HG03432 (cell line): ENCODE data around the gene ARSB.
"Not testable (repeated sequence)": the region's sequence is repeated elsewhere in the genome, so short reads cannot be mapped to it uniquely, and the experiment has no call there.

Experiments used
- ATAC-seq: cut with Tn5 transposase; IDR thresholded peaks from one replicate; pipeline ENCODE4 v1.9.1; 2021; ENCODE audit warnings: mild to moderate bottlenecking, moderate library complexity; ENCODE audit not compliant: unreplicated experiment

The ARSB gene

DNA sequence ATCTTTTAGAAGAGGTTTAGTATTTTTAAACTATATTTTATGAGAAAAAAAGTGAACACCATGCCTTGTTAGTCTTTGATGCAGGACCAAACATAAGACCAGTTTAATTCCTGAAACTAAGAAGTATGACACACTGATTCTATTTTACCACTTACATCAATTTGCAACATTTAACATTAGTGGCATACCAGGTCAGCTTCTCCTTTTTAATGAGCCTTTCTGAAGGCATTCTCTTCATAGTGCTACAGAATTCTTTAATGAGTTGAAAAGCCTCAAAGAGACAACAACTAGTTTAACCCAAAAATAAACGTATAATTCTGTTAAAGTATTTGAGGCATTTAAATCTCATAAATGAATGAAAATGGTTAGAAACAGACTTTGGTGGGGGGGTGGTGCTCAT, 28.2 kb downstream of the ARSB start:
- no peak for ATAC-seq

DNA sequence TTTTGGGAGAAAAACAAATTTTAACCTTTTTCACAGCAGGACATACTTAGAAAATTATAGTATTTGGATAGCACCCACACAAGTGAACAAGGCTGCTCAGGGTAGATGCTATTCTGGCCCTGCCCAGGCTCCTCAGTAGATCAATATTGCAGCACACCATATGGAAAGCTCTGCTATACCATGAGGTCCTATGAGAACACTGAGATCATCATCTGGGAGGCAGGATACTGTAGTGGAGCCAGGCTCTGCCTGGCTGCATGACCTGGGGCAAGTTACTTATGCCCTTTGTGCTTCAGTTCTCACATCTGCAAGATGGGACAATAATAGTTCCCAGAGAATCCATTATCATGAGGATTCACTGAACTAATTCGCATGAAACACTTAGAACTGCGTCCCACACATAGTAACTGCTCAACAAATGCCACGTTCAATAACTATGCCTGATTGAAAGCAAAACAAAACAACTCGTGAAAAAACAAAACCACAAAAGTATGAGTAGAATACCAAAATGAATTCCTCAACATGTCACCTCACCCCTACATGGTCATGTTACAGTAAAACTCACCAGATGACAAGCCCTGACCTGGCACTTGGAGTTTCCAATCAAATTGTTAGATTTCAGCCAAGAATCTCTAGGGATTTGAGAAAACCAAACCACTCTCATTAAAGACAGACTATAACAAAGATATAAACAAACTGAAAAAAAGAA, 31.9 kb downstream of the ARSB start:
- no peak for ATAC-seq

DNA sequence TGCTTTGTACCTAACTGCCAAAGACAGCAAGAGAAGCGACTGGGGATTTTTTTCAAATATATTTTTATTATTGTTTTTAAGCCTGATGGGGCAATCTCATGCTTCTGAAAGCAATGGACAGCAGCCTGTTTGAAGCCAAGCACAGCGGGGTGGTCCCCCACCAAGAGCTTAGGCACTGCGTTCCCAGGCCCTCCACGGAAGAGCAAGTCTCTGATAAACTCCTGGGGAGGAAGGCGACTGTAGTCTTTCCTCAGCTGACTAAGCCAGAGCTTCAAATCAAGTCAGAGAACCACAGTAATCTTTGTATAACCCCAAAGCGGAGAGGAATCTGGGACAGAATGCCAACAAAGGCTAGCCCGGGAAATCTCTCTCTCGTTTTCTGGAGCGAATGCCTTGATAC, 54.4 kb downstream of the ARSB start:
- ATAC-seq: no peak

DNA sequence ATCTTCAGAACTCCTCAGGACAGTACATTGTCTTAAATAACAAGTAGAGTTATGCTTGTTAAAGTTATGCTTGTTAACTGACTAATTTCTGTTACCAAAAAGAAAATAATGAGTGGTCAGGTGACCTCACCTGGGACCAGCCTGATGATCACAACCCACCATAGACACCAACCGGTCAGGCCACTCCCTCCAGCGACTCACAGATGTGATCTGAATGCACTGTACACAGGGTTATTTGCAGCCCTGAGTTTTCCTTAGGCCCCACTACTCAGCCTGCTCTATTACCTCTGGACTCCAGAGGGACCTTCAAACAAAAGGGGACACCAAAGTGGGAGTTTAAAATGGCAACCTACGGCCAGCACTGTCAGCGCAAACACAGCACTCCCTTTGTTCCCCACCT, 55.3 kb downstream of the ARSB start:
- ATAC-seq: no peak

DNA sequence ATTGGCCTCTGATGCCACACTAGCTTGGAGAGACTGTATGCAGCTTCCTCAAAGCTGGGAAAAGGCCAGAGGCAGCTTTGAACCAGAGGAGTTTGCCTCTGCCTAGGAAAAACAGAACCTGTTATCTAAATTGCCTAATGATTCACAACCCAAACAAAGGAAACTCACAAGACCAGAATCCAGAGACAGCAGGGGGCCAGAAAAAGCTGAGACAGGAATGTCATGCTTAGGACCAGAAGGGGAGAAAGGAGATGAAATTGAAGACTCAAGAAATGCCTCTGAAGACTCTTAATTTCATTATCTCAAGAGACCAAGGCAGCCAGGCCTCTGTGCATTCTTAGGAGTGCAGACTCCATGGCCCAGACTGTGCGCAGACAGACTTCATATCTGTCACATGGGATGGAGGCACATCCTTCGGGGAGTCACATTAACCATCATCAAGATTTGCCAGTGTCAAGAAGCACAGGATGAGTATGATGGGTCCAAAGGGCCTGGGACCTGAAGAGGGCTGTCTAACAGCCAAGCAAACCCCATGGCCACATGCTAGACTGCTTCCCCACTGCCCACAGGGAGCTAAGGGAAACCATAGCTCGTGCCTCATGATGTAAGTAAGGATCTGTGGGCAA, 57.3 kb downstream of the ARSB start:
- ATAC-seq: no peak

DNA sequence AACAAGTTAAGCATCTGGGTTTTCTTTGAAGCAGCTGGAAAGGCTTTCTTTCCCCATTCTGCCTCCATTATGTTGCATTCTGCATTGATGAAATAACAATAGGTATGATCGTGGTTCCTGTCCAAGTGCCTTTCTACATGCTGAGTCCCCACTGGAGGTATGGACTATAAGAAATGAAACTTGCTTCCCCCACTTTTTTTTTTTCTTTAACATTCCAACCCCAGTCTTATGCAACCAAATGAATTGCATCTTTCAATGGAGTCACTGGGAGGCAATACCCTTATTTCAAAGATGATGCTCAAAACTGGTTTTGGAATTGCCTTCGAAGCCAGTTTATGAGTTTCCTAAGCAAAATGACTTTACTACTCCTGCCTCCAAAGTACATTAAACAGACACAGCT, 58.9 kb downstream of the ARSB start:
- no peak for ATAC-seq

DNA sequence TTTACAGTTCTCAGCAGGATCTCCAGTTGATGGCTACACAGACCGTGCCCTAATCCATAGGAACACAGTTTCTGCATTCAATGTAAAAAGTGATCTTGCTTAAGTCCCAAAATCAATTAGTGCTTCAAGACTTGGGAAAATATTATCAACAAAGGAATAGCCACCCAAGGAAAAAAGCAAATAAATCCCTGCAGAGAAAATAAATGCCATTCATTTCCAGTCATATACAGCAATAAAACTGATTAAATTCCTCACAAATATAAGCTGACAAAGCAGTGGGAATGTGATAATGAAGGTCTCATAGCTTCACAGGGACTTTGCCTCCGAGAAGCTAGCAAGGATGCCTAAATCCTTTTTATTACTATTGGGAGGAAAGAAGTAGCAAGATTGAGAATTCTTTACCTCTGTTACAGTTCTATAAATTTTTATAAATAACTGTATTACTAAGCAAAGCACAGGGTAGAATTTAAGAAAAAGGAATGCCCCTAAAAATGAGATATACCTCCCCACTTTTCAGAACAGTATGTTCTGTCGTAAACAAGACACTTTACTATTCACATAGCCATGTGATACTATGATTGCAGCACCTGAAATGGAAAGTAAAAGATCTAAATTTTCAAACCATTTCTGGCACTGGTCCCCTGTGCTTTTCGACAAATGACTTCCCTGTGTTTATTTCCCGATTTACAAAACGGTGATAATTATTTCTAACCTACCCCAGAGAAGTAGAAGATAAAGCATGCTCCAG, 59.8 kb downstream of the ARSB start:
- no peak for ATAC-seq

DNA sequence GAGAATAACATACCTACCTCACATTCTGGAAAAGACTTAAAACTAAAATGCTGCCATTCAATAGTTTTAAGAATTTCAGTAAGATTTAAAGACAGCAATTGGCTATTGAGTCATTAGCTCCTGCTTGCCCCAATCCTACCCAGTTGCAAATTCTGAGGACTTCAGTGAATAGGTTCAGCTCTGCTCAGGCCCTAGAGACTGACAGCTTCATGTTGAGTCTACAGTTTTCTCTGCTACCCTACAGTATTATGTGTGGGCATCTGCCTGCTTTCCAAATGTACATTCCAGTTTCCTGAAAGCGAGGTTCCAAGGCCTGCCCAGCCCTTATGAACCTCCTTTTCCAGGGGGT, 61.5 kb downstream of the ARSB start:
- ATAC-seq: no peak

DNA sequence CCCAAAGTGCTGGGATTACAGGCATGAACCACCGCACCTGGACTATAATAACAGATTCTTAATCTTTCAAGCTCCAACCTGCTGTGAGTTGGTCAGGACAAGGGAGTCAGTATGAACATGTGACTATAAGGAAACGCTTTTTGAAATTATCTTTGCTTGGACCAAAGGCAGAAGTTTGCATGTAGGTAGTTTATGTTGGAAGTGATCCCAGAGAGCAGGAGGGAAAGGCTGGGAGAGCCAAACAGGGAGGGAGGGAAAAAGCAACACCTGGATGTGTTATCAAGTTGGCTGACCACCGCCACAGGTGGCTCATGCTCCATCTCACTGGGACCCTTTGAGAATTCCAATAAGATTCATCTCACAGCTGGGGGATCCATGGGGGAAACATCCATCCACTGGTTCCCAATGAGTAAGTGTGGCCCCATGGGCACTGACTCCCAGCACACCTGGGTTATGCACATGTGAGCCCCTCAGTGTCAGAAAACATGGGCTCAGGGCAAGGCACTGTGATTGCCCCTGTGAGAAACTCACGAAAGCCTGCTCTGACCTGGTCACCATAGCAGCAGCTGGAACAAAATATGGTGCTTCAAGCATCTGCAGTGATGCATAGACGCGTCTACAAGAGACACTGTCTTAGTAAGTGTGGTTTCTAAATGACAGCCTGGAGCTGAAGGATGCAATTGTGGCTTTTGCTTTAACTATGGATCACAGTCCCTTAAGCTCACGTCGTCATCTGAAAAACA, 62.1 kb downstream of the ARSB start:
- peak; percentile 77 for ATAC-seq

DNA sequence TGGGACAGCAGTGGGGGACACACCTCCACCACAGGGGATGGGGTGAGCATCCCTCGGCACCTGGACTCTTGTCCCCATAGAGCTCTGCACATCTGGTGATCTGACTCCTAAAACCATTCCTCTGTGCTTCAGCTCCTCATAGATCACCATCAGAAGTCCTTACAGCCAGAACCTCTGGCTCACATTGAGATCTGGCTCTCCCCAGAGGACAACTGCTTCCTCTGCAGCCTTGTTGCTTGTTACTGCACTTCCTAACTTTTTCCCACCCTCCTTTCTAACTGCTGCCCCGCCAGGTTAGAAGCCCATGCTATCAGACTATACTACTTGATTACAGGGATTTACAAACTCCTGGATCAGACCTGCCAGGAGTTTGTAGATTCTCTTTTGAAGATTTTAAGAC, 64.5 kb downstream of the ARSB start:
- ATAC-seq: no peak

DNA sequence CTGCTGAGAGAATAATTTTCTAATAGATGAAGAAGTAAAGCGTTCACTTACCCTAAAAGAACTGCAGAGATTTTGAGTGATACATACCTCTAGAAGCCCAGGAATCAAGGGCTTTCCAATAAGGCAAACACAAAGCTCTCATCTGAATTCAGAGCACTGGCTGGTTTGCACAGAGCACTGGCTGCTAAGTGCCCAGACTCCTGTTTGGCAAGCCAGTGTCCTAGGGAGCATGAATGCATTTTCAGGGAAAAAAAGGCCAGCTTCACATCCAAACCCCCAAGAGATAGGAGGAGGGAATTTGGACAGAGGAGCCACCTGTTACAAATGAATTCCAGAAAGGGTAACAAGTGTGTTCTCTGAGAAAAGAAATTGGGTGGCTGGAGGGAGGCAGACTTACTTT, 65.3 kb downstream of the ARSB start:
- ATAC-seq: no peak

DNA sequence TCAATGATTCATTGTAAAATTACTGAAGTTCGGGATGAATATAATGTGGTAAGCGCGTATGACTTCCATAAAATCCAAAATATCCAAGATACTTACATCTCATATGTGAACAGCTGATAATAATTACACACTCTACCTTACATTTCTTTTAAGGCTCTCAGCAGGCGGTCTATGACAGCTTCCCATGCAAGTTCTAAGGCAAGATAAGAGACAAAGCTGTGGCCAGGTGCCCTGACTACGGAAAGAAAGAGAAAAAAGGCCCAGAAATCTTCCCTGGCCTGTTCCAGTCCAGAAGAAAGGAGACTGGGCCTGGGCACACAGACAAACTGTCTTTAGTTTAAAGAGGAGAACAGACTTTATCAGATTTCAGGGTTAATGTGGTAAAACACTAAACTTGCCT, 69.1 kb downstream of the ARSB start:
- ATAC-seq: no peak

DNA sequence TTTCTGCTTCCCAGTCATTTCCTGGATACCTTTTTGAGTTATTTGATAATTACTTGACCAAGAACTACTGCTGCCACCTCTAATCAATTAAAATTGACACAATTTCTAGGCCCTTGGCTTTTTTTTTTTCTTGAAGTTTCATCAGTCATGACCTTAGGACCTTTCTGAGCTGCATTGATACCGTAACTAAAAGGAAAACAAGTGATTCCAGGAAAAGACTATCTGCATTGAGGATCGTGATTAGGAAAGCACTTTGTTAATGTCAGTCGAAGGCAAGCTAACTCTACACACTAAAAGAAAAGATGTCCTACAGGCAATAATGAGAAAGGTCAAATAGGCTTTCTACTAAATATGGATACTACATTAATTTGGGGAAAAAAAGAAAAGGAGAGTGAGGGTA, 69.9 kb downstream of the ARSB start:
- no peak for ATAC-seq

DNA sequence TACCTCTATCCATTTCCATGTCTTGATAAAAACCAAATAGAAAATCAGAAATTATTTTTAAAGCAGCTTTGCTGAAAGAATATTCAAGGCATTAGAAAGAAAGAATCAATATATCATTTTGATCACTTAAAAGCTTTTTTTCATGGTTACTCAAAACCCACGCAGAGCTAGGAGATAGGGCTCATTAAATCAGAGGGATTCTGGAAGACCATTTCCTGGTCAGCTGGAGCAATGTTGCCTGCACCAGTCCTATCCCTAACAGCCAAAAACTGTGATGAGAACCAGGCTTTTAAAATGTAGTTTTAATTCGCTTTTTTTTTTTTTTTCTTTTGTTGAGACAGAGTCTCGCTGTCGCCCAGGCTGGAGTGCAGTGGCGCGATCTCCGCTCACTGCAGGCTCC, 72.3 kb downstream of the ARSB start:
- ATAC-seq: no peak

DNA sequence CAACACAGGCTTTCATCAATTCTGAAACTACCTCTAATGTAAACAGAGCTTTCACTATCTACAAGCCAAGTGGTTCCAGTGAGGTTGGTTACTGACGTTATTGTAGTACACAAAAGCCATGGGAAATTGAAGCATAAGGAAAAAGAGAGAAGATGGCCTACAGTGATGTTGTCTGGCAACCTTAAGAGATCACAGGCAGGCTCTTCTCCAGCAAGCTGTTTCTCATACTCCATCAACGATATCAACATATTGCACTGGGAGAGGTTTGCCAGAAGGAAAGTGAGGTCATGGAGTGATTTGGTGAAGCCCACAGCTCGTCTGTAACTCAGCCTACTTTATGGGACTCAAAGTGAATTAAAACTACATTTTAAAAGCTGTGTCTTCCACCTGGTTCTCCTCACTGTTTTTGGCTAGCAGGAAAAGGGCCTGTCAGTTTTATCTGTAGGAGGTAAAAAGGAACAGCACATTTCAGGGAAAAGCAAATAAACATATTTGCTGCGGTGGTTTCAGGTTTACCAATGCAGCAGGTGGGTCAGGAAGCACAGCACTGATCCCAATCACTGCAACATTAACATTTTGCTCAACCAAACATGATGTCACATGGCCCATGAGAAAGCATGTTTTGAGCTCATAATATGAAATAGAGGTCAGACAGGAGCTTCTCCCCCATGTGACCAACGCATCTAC, 72.9 kb downstream of the ARSB start:
- ATAC-seq: no peak

DNA sequence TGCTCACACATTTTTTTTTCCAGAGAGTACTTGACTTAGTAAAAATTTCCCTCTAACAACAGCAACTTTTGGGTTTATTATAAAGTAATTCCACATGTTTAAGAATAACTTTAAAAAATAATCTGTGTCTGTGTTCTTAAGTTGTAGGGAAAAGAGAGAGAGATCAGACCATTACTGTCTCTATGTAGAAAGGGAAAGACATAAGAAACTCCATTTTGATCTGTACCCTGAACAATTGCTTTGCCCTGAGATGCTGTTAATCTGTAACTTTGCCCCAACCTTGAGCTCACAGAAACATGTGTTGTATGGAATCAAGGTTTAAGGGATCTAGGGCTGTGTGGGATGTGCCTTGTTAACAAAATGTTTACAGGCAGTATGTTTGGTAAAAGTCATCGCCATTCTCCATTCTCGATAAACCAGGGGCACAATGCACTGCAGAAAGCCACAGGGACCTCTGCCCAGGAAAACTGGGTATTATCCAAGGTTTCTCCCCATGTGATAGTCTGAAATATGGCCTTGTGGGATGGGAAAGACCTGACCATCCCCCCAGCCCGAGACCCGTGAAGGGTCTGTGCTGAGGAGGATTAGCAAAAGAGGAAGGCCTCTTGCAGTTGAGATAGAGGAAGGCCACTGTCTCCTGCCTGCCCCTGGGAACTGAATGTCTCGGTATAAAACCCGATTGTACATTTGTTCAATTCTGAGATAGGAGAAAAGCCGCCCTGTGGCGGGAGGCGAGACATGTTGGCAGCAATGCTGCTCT, 75.7 kb downstream of the ARSB start:
- ATAC-seq: not testable (repeated sequence)

DNA sequence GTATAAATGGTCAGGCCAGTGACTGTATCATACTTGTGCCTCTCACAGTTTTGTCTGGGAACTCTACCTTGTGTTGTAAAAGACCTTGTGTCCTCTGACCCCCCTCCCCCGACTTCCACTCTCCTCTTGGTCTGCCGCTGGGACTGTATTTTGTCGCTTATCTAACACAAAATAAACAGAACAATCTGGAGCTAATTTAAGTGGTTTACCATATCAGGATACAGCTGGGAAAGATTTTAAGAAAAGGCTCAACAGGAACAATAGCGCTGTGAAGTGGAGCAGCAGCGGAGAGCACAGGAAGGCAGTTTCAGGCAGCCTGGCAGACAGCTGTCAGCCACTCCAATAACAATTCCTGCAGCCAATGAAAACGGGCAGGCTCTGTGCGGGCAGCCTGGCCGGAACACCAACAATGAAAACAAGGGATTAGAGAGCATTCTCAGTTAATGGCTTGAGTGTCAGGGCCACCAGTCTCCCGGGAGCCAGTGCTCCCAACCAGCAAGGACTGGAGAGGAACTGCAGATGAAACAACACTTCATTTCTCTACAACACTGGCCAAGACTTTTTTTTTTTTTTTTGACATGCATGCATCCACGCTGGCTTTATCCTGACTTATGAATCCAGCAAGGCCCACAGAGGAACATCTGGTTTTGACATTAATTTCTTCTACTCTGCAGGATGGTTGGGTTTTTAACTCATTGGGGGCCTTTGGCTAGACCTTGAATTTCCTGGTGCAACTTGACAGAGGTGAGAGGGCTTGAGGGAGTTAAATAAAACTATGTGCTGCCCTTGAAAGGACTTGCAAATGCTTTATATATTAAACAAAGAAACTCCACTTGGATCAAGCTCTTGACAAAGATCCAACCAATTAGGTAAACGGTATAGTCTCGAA, 76.7 kb downstream of the ARSB start:
- no peak for ATAC-seq

DNA sequence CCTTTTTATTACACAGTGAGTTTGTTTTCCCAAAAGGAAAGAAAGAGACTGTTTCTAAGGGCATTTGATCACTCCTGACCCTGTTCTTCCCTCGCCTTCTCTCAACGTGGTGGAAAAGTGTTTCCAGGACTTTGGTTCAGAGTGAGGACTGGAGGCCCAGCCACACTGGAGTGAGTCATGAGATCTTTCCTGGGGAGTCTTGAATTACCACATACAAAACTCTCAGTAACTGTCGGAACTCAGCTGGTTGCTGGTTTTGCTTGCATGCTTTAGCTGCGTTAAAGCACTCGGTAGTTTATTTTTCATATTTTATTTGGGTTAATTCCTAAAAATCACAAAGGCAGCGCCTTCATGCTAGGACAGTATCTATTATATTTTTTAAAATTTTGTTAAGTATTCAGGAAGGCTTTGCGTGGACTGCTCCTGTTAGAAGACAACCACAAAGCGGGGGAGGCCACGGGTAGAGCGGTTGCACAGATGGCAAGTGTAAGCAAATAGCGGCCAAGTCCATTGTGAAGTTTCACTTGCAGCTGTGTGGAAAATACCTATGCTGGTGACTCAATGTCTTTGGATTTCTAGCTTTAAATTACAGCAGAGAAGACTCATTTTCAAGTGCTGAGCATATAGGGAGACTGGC, 77.7 kb downstream of the ARSB start:
- ATAC-seq: no peak
